Measurements from ENCODE around the gene LRP6.

Gene LRP6

GRCh38 chr12:12228402-12228801 is 38.4 kb downstream of the LRP6 start:
- H3K4me3 ChIP-seq (replicated peaks; ENCODE audit: low read depth, low read length), result no peak overlapping the region
- DNase-seq (ENCODE audit: low read depth), result no peak
- TF ChIP-seq, protein P1, sequence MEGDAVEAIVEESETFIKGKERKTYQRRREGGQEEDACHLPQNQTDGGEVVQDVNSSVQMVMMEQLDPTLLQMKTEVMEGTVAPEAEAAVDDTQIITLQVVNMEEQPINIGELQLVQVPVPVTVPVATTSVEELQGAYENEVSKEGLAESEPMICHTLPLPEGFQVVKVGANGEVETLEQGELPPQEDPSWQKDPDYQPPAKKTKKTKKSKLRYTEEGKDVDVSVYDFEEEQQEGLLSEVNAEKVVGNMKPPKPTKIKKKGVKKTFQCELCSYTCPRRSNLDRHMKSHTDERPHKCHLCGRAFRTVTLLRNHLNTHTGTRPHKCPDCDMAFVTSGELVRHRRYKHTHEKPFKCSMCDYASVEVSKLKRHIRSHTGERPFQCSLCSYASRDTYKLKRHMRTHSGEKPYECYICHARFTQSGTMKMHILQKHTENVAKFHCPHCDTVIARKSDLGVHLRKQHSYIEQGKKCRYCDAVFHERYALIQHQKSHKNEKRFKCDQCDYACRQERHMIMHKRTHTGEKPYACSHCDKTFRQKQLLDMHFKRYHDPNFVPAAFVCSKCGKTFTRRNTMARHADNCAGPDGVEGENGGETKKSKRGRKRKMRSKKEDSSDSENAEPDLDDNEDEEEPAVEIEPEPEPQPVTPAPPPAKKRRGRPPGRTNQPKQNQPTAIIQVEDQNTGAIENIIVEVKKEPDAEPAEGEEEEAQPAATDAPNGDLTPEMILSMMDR (IDR thresholded peaks at IDR 0.05; ENCODE audit: low read length, missing control alignments), result no peak

DNA sequence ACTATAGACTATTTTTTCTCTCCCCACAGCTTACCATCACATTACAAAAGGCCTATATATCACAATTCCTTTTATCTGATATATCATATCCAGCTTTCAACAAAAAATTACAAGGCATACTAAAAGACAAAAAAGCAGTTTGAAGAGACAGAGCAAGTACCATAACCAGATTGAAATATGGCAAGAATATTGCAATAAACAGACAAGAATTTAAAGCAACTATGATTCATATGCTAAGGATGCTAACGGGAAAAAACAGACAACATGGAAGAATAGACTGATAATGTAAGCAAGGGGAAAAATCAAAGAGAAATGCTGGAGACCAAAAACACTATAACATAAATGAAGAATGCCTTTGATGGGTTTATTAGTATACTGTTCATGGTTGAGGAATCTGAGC is 40.7 kb downstream of the LRP6 start:
- no peak overlapping the region for H3K4me3 ChIP-seq (replicated peaks; ENCODE audit: low read depth, low read length)
- no peak for DNase-seq (ENCODE audit: low read depth)
- TF ChIP-seq, protein P1 (IDR thresholded peaks at IDR 0.05; ENCODE audit: low read length, missing control alignments), result no peak

- TF ChIP-seq, protein P1 (IDR thresholded peaks at IDR 0.05; ENCODE audit: low read length, missing control alignments), result no peak
- DNase-seq (ENCODE audit: low read depth), result peak; percentile 31
- no peak overlapping the region for H3K4me3 ChIP-seq (replicated peaks; ENCODE audit: low read depth, low read length)
Observed at GRCh38 chr12:12224240-12224940, 42.5 kb downstream of the LRP6 start.

DNA sequence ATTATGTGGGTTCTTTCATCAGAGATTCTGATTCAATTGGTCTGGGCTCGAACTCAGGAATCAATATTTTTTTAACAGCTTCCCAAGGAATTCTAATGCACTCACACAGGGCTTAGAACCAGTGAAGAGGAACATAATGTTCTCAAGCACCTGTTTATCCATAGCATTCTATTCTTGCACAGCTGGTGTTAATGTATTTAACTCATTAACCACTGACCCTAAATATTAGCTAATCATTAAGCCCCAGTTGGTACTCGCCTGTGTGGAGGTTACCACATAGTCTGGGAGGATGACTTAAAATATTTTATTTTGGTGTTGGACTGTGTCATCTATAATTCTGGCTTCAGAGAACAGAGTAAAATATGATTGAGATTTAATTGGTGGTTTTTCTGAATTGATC is 45.3 kb downstream of the LRP6 start:
- TF ChIP-seq, protein P1 (IDR thresholded peaks at IDR 0.05; ENCODE audit: low read length, missing control alignments), result no peak
- no peak overlapping the region for H3K4me3 ChIP-seq (replicated peaks; ENCODE audit: low read depth, low read length)
- no peak for DNase-seq (ENCODE audit: low read depth)

DNA sequence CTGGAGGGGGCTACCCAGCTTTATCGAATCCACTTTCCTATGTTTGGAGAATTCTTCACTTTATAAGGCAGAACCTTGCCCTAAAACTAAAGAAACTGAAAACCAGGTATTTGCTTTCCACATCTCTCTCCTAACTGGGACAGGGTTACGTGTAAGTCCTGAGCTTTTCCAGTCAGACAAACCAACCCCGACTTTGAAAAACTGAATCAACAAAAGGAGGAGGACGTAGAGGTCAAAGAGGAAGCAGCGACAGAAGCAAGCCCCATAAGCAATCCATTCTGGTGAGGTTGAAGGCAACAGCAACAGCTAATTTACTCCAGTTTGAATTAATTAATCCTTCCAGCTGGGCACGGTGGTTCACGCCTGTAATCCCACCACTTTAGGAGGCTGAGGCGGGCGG is 47.2 kb downstream of the LRP6 start:
- no peak for DNase-seq (ENCODE audit: low read depth)
- TF ChIP-seq, protein P1 (IDR thresholded peaks at IDR 0.05; ENCODE audit: low read length, missing control alignments), result no peak
- H3K4me3 ChIP-seq (replicated peaks; ENCODE audit: low read depth, low read length), result no peak overlapping the region

DNA sequence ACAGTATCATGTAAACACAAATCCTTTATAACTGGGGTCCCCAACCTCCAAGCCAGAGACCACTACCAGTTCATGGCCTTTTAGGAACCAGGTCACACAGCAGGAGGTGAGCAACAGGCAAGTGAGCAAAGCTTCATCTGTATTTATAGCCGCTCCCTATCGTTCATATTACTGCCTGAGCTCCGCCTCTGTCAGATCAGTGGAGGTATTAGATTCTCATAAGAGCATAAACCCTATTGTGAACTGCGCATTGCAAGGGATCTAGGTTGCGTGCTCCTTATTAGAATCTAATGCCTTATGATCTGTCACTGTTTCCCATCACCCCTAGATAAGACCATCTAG is 49.9 kb downstream of the LRP6 start:
- TF ChIP-seq, protein P1 (IDR thresholded peaks at IDR 0.05; ENCODE audit: low read length, missing control alignments), result no peak
- DNase-seq (ENCODE audit: low read depth), result no peak
- no peak overlapping the region for H3K4me3 ChIP-seq (replicated peaks; ENCODE audit: low read depth, low read length)

DNA sequence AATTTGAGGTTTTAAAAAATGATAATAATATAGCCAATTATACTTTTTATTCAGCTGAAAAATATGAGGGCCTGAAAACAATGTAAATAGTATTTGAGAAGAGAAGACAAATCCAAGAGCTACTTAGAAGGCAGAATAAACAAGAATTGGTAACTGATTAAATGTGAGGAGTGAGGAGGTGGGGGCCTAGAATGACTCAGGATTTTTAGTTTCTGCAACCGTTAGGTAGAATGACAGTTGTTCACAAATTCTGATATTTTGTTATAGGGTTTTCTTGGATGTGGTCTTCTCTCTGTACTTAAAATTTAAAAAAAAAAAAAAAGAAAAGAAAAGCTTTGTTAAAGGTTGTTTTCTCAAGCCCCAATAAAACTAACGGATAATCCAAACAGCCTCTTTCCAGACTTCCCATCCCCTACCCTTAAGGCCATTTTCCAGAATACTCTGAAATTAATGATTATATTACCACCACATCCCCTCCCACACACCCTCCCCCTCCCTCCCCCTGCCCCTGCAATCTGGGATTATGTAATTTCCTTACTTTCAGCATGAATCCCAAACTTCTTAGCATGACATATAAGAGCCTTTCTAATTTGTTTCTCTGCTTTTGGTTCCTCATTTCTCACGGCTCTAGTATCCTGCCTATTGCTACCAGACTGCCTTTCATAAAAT is 50.4 kb downstream of the LRP6 start:
- no peak for DNase-seq (ENCODE audit: low read depth)
- TF ChIP-seq, protein P1 (IDR thresholded peaks at IDR 0.05; ENCODE audit: low read length, missing control alignments), result no peak
- H3K4me3 ChIP-seq (replicated peaks; ENCODE audit: low read depth, low read length), result no peak overlapping the region
